HepG2 (cell line): ENCODE measurements around the gene NAA38. TPM values are rescaled to one million over a fixed set of nuclear protein-coding genes. Genes with fewer than 3 reads are reported as not detected.

ENCODE experiments used
- ATF4 ChIP-seq, 2 experiments: fragments of 450-650 bp in 1 of 2; sonication (generic) in 1 of 2; formaldehyde crosslinking; IDR thresholded peaks; 2 replicates each; pipeline versions ENCODE4 v1.5.0 to v1.8.0; 2020 to 2022; ENCODE audit warnings: mild to moderate bottlenecking in 1 of 2, missing genetic modification reagents in 1 of 2
- DBP ChIP-seq: sonication (generic); formaldehyde crosslinking; IDR thresholded peaks from 2 replicates; pipeline ENCODE4 v1.4.0; 2020; ENCODE audit warnings: missing genetic modification reagents; ENCODE audit errors: not compliant biosample characterization
- DDIT3 ChIP-seq: sonication (generic); formaldehyde crosslinking; IDR thresholded peaks from 2 replicates; pipeline ENCODE4 v1.4.0; 2020; ENCODE audit warnings: mild to moderate bottlenecking, missing genetic modification reagents
- FOSL2 ChIP-seq: sonication (generic); formaldehyde crosslinking; IDR thresholded peaks from 2 replicates; pipeline ENCODE4 v1.4.0; 2020; ENCODE audit warnings: missing genetic modification reagents
- NCOA1 ChIP-seq: sonication (generic); formaldehyde crosslinking; IDR thresholded peaks from 2 replicates; pipeline ENCODE4 v1.9.0; 2021; ENCODE audit warnings: missing genetic modification reagents
- NR2F6 ChIP-seq, 2 experiments: IDR thresholded peaks; 2 replicates each; pipeline ENCODE4 v1.6.1; 2016; ENCODE audit warnings: antibody characterized with exemption in 1 of 2, mild to moderate bottlenecking in 1 of 2
- PCBP2 ChIP-seq: fragments of 200-400 bp; formaldehyde crosslinking; optimal IDR thresholded peaks from 2 replicates; pipeline ENCODE3; 2018; ENCODE audit warnings: low read length, low read depth; ENCODE audit not compliant: poor library complexity, severe bottlenecking
- SP140L ChIP-seq: sonication (generic); formaldehyde crosslinking; IDR thresholded peaks from 2 replicates; pipeline ENCODE4 v1.4.0; 2020; ENCODE audit warnings: missing genetic modification reagents, borderline replicate concordance
- SUZ12 ChIP-seq: fragments of 150-350 bp; IDR thresholded peaks from 2 replicates; pipeline ENCODE4 v1.6.1; 2014; ENCODE audit warnings: low read depth, low read length
- TAF1 ChIP-seq: sonication (generic); formaldehyde crosslinking; IDR thresholded peaks from 2 replicates; pipeline ENCODE4 v1.4.0; 2020; ENCODE audit warnings: missing genetic modification reagents
- YEATS4 ChIP-seq: sonication (generic); formaldehyde crosslinking; IDR thresholded peaks from 2 replicates; pipeline ENCODE4 v1.4.0; 2020; ENCODE audit warnings: missing genetic modification reagents, borderline replicate concordance
- ZNF230 ChIP-seq: sonication (generic); formaldehyde crosslinking; IDR thresholded peaks from 2 replicates; pipeline ENCODE4 v1.4.0; 2020; ENCODE audit warnings: mild to moderate bottlenecking, missing genetic modification reagents
- ZNF335 ChIP-seq: sonication (generic); formaldehyde crosslinking; IDR thresholded peaks from 2 replicates; pipeline ENCODE4 v1.4.0; 2020; ENCODE audit warnings: missing genetic modification reagents
- ZNF34 ChIP-seq: sonication (generic); formaldehyde crosslinking; IDR thresholded peaks from 2 replicates; pipeline ENCODE4 v1.4.0; 2020; ENCODE audit warnings: mild to moderate bottlenecking, missing genetic modification reagents, borderline replicate concordance
- ZNF441 ChIP-seq: sonication (generic); formaldehyde crosslinking; IDR thresholded peaks from 2 replicates; pipeline ENCODE4 v1.7.0; 2021; ENCODE audit warnings: missing genetic modification reagents, borderline replicate concordance
- ZNF639 ChIP-seq: conservative IDR thresholded peaks from 2 replicates; pipeline ENCODE4 v1.6.1; 2018; ENCODE audit warnings: missing genetic modification reagents
- polyA plus RNA-seq, 8 experiments: library from polyadenylated mRNA; depleted of rRNA in 3 of 8; stranded (reverse) in 7 of 8; unstranded in 1 of 8; fragments of >200 nt; fragmentation: Illumina TruSeq in 4 of 8; extraction: Trizol in 4 of 8; gene quantifications; 2 replicates each; pipeline versions ENCODE4 v1.2.1 to v1.2.3, GENCODE V29; 2011 to 2016; ENCODE audit warnings: low read depth in 4 of 8, missing spikeins in 1 of 8, mixed read lengths in 1 of 8; ENCODE audit not compliant: insufficient read depth in 1 of 8
- total RNA-seq, 5 experiments: library from RNA; depleted of rRNA; stranded (reverse); fragments of >200 nt; fragmentation: Illumina TruSeq; extraction: Trizol; gene quantifications; 2 replicates each; pipeline ENCODE4 v1.2.3, GENCODE V29; 2016; ENCODE audit warnings: low read depth in 1 of 5
- TF ChIP-seq, protein P1 (sequence below): sonication (generic); formaldehyde crosslinking; IDR thresholded peaks from 2 replicates; pipeline ENCODE4 v1.8.1; 2023; ENCODE audit warnings: mild to moderate bottlenecking, inconsistent platforms, moderate library complexity, missing genetic modification reagents, borderline replicate concordance
- TF ChIP-seq, protein P2 (sequence below): sonication (generic); formaldehyde crosslinking; IDR thresholded peaks from 2 replicates; pipeline ENCODE4 v1.8.0; 2022; ENCODE audit warnings: mild to moderate bottlenecking, missing genetic modification reagents, borderline replicate concordance
- TF ChIP-seq, protein P3 (sequence below): sonication (generic); formaldehyde crosslinking; IDR thresholded peaks from 2 replicates; pipeline ENCODE4 v1.4.0; 2020; ENCODE audit warnings: mild to moderate bottlenecking, missing genetic modification reagents

The NAA38 gene
- total and polyA plus RNA-seq, 2 of the 13 experiments (the other 11 are each of a cell fraction or from before 2014, with no cell fraction given): 46.9 to 91.6 TPM

GRCh38 chr17:7844292-7845154 is 12.8 kb downstream of the NAA38 start (continued):
- TF ChIP-seq ATF4 (CRISPR knock-in tag; IDR thresholded peaks at IDR 0.05) (no peak), PCBP2 (no peak), ZNF639 (CRISPR knock-in tag) (0 out of 2 replicates have a peak, but pooled peaks have one; percentile 61), SUZ12 (no peak), NCOA1 (CRISPR knock-in tag) (no peak), SP140L (CRISPR knock-in tag) (no peak), ZNF230 (CRISPR knock-in tag) (no peak), NR2F6 (IDR thresholded peaks at IDR 0.05) (peak; percentile 46), NR2F6 (CRISPR knock-in tag; IDR thresholded peaks at IDR 0.05) (peak; percentile 80), ZNF441 (CRISPR knock-in tag) (no peak), FOSL2 (0 out of 2 replicates have a peak, but pooled peaks have one; percentile 5), DDIT3 (CRISPR knock-in tag) (no peak), YEATS4 (peak; percentile 6; the same call in 1 of the 2 replicates), ZNF34 (CRISPR knock-in tag) (no peak), TAF1 (peak; percentile 39; the same call in 1 of the 2 replicates), ZNF335 (CRISPR knock-in tag) (0 out of 2 replicates have a peak, but pooled peaks have one; percentile 19), DBP (CRISPR knock-in tag) (no peak)
- TF ChIP-seq, protein P1, sequence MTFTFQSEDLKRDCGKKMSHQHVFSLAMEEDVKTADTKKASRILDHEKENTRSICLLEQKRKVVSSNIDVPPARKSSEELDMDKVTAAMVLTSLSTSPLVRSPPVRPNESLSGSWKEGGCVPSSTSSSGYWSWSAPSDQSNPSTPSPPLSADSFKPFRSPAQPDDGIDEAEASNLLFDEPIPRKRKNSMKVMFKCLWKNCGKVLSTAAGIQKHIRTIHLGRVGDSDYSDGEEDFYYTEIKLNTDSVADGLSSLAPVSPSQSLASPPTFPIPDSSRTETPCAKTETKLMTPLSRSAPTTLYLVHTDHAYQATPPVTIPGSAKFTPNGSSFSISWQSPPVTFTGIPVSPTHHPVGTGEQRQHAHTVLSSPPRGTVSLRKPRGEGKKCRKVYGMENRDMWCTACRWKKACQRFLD: no peak
- TF ChIP-seq, protein P2, sequence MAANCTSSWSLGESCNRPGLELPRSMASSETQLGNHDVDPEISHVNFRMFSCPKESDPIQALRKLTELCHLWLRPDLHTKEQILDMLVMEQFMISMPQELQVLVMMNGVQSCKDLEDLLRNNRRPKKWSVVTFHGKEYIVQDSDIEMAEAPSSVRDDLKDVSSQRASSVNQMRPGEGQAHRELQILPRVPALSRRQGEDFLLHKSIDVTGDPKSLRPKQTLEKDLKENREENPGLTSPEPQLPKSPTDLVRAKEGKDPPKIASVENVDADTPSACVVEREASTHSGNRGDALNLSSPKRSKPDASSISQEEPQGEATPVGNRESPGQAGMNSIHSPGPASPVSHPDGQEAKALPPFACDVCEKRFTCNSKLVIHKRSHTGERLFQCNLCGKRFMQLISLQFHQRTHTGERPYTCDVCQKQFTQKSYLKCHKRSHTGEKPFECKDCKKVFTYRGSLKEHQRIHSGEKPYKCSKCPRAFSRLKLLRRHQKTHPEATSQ (CRISPR knock-in tag): no peak
- TF ChIP-seq, protein P3, sequence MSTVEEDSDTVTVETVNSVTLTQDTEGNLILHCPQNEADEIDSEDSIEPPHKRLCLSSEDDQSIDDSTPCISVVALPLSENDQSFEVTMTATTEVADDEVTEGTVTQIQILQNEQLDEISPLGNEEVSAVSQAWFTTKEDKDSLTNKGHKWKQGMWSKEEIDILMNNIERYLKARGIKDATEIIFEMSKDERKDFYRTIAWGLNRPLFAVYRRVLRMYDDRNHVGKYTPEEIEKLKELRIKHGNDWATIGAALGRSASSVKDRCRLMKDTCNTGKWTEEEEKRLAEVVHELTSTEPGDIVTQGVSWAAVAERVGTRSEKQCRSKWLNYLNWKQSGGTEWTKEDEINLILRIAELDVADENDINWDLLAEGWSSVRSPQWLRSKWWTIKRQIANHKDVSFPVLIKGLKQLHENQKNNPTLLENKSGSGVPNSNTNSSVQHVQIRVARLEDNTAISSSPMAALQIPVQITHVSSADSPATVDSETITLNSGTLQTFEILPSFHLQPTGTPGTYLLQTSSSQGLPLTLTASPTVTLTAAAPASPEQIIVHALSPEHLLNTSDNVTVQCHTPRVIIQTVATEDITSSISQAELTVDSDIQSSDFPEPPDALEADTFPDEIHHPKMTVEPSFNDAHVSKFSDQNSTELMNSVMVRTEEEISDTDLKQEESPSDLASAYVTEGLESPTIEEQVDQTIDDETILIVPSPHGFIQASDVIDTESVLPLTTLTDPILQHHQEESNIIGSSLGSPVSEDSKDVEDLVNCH (CRISPR knock-in tag): no peak
